SK-N-MC (cell line): ENCODE results near the gene CCDC190.

ENCODE experiments used
- EZH2 ChIP-seq: fragments of 200-600 bp; sonication (generic); IDR thresholded peaks from one replicate; pipeline ENCODE4 v1.6.1; 2017; ENCODE audit warnings: antibody characterized with exemption
- POLR2AphosphoS5 ChIP-seq: IDR thresholded peaks from 2 replicates; pipeline ENCODE4 v1.6.1; 2012; ENCODE audit warnings: mild to moderate bottlenecking, low read depth, low read length, borderline replicate concordance

GRCh38 chr1:162889989-162890388 is 29.0 kb upstream of the CCDC190 start:
- TF ChIP-seq EZH2 (no peak), POLR2AphosphoS5 (no peak)
